GM12878 (cell line): ENCODE results near the gene ADPRM. TPM values are rescaled to one million over a fixed set of nuclear protein-coding genes. Genes with fewer than 3 reads are reported as not detected.
A peak's percentile ranks its signal among the peaks of the same experiment; 100 is the strongest.

ENCODE experiments used
- ATAC-seq: fragments of 200-7000 bp; cut with Tn5 transposase; 3 replicates; pipeline ENCODE4 v1.9.1; 2020; ENCODE audit warnings: mild to moderate bottlenecking, moderate library complexity
- BruUV-seq: library from RNA; stranded (reverse); fragments of 400-500 nt; replicated peaks from 2 replicates; lab custom pipeline; 2021; lab: Mats Ljungman, UMichigan
- CTCF ChIA-PET: fragments of 300-600 bp; sonication (Branson Sonifier 250); formaldehyde crosslinking; extraction: SDS; loops from one replicate; lab custom pipeline; 2021; ENCODE audit warnings: inconsistent platforms; lab: Yijun Ruan, JAX
- POLR2A ChIA-PET: fragments of 350-600 bp; formaldehyde crosslinking; extraction: SDS; loops from one replicate; lab custom pipeline; 2021; ENCODE audit warnings: inconsistent platforms; lab: Charles Lee
- RAD21 ChIA-PET: fragments of 300-600 bp; sonication (Branson Sonifier 250); formaldehyde crosslinking; loops from one replicate; lab custom pipeline; 2023; ENCODE audit warnings: antibody characterized with exemption; ENCODE audit not compliant: unreplicated experiment; lab: Charles Lee
- SMC1A ChIA-PET: fragments of 300-600 bp; sonication (Branson Sonifier 250); formaldehyde crosslinking; loops from one replicate; lab custom pipeline; 2023; ENCODE audit not compliant: unreplicated experiment, uncharacterized antibody; lab: Charles Lee
- DNase-seq: peaks from one replicate; pipeline ENCODE4 v3.0.0-alpha.2; 2011; ENCODE audit warnings: low read depth, low spot score
- FAIRE-seq: peaks from 3 replicates; lab custom pipeline; 2011; peaks lifted over from hg19 to GRCh38; lab: Jason Lieb, UNC
- H2AFZ ChIP-seq: 2 replicates; pipeline ENCODE4 v1.6.0; 2011; ENCODE audit warnings: low read depth, low read length, control low read depth; ENCODE audit not compliant: control insufficient read depth
- H3K27ac ChIP-seq: 2 replicates; pipeline ENCODE4 v1.5.1; 2011; ENCODE audit warnings: control low read depth; ENCODE audit not compliant: control insufficient read depth, insufficient read depth
- H3K27me3 ChIP-seq, 2 experiments: replicated peaks in 1 of 2; 2 replicates each; pipeline versions ENCODE4 v1.6.0 to v1.6.1; 2011; ENCODE audit warnings: low read length in 1 of 2; ENCODE audit not compliant: control insufficient read depth in 2 of 2, insufficient read depth in 2 of 2
- H3K36me3 ChIP-seq, 2 experiments: 2 replicates each; pipeline ENCODE4 v1.5.1; 2011; ENCODE audit warnings: low read length in 1 of 2; ENCODE audit not compliant: control insufficient read depth in 2 of 2, insufficient read depth in 2 of 2
- H3K4me1 ChIP-seq: 2 replicates; pipeline ENCODE4 v1.6.1; 2011; ENCODE audit warnings: mild to moderate bottlenecking, low read length, moderate library complexity, mixed read lengths; ENCODE audit not compliant: control insufficient read depth, insufficient read depth
- H3K4me2 ChIP-seq: 2 replicates; pipeline ENCODE4 v1.6.0; 2011; ENCODE audit warnings: control low read depth; ENCODE audit not compliant: control insufficient read depth, insufficient read depth
- H3K4me3 ChIP-seq: fragments of 200-600 bp; sonication (generic); 2 replicates; pipeline ENCODE4 v1.5.1; 2016
- H3K79me2 ChIP-seq: 2 replicates; pipeline ENCODE4 v1.6.0; 2011; ENCODE audit warnings: low read length; ENCODE audit not compliant: control insufficient read depth, insufficient read depth
- H3K9ac ChIP-seq: 2 replicates; pipeline ENCODE4 v1.8.0; 2011; ENCODE audit warnings: low read length, control low read depth, mixed read lengths; ENCODE audit not compliant: control insufficient read depth, insufficient read depth
- H3K9me3 ChIP-seq: replicated peaks from 3 replicates; pipeline ENCODE4 v1.5.1; 2011; ENCODE audit warnings: mild to moderate bottlenecking, low read length; ENCODE audit not compliant: control insufficient read depth, insufficient read depth
- H4K20me1 ChIP-seq: 2 replicates; pipeline ENCODE4 v1.6.0; 2011; ENCODE audit not compliant: control insufficient read depth, insufficient read depth
- CHD4 ChIP-seq: fragments of 200-600 bp; sonication (generic); IDR thresholded peaks from 2 replicates; pipeline ENCODE4 v1.6.1; 2016; ENCODE audit warnings: mild to moderate bottlenecking
- GABPA ChIP-seq: IDR thresholded peaks from 2 replicates; pipeline ENCODE4 v1.6.1; 2014; ENCODE audit warnings: antibody characterized with exemption, low read depth, mild to moderate bottlenecking, inconsistent platforms
- POLR2AphosphoS5 ChIP-seq: IDR thresholded peaks from 2 replicates; pipeline ENCODE4 v1.6.1; 2011; ENCODE audit warnings: mild to moderate bottlenecking, low read length, inconsistent platforms
- RAD21 ChIP-seq: IDR thresholded peaks from 2 replicates; pipeline ENCODE4 v1.6.1; 2011; ENCODE audit warnings: mild to moderate bottlenecking, low read depth, low read length, moderate library complexity; ENCODE audit not compliant: insufficient read depth
- WGBS: methylation state at CpG from one replicate; pipeline ENCODE4 v1.1.6; 2016; ENCODE audit warnings: low lambda C conversion rate; ENCODE audit not compliant: insufficient replicate concordance, insufficient coverage; ENCODE audit errors: missing lambda C conversion rate; 5-methylcytosine and 5-hydroxymethylcytosine counted together
- in situ Hi-C: fragments of 300-500 bp; cut with MboI; formaldehyde crosslinking; loops from 9 replicates; pipeline ENCODE4 v1.14.3; 2018; ENCODE audit warnings: mixed read lengths
- intact Hi-C: fragments of 100-400 bp; cut with micrococcal nuclease; formaldehyde crosslinking; loops from one replicate; pipeline ENCODE4 v1.14.2; 2022; ENCODE audit not compliant: unreplicated experiment
- polyA plus RNA-seq, 11 experiments: library from polyadenylated mRNA; depleted of rRNA in 4 of 11; unstranded in 6 of 11; stranded (reverse) in 5 of 11; fragments of >200 nt; fragmentation: Nextera tagmentation in 4 of 11; fragmentation: Illumina TruSeq in 1 of 11; extraction: Ambion mirVana in 4 of 11; extraction: Trizol in 1 of 11; gene quantifications; 1 replicate in 1 of 11; 2 replicates in 10 of 11; pipeline versions ENCODE4 v1.2.1 to v1.2.3, GENCODE V29; 2011 to 2016; ENCODE audit warnings: inconsistent platforms in 2 of 11, missing spikeins in 2 of 11, low read depth in 1 of 11
- total RNA-seq, 4 experiments: library from RNA; depleted of rRNA in 3 of 4; stranded (reverse); fragments of >200 nt in 3 of 4; fragmentation: Illumina TruSeq in 1 of 4; extraction: Trizol in 1 of 4; gene quantifications; 2 replicates each; pipeline versions ENCODE4 v1.2.1 to v1.2.3, GENCODE V29; 2013 to 2021
- TF ChIP-seq, protein P1 (sequence below), 3 experiments: IDR thresholded peaks in 2 of 3; conservative IDR thresholded peaks in 1 of 3; 2 replicates each; pipeline ENCODE4 v1.5.1; 2011; ENCODE audit warnings: low read depth in 3 of 3, low read length in 3 of 3, mild to moderate bottlenecking in 3 of 3, control low read depth in 2 of 3, moderate library complexity in 2 of 3, inconsistent platforms in 1 of 3, mixed read lengths in 1 of 3; ENCODE audit not compliant: control insufficient read depth in 2 of 3, insufficient read depth in 1 of 3; ENCODE audit errors: extremely low read depth in 1 of 3

The ADPRM gene
- total and polyA plus RNA-seq, 10 of the 15 experiments (the other 5 are each of a cell fraction or from before 2014, with no cell fraction given), result 7.1 to 18.4 (median 8.8) TPM

DNA sequence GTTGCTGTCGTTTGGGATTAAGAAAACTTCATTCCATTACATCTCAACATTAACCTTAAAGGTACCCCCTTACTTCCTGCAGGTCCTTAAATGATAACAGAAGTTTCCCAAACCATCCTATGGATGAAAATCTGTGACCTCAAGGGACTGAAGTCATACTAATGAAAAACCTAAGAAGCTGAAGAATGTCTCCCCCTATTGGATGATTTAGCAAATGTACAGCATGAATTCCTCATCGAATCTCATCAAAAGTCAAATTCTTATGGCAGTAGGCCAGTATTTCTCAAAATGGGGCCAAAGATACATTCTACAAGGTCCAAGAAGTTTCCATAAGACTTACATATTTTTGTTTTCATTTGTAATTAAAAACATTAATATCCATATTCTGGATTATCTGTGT lies 13.5 kb upstream of the ADPRM start:
- ChIA-PET SMC1A (interaction anchor here (1.0 to 2.1 kb wide), 5 partner anchors 11 to 52 kb away, joined by 3 to 6 read pairs (median 4); no protein-coding TSS in a partner anchor), POLR2A (no interaction called here), RAD21 (no interaction called here), CTCF (interaction anchor here (1.0 to 3.6 kb wide), 12 partner anchors 9 to 67 kb away, joined by 3 to 40 read pairs (median 8); no protein-coding TSS in a partner anchor)
- H3K36me3 ChIP-seq, result peaks cover 3 to 23% of the 10 kb centered on the region in 2 experiments
- no TSS peak for BruUV-seq
- TF ChIP-seq CHD4, result no peak
- TF ChIP-seq GABPA, result no peak
- peak; percentile 34; the same call in 1 of the 2 replicates for TF ChIP-seq RAD21
- TF ChIP-seq, protein P1, sequence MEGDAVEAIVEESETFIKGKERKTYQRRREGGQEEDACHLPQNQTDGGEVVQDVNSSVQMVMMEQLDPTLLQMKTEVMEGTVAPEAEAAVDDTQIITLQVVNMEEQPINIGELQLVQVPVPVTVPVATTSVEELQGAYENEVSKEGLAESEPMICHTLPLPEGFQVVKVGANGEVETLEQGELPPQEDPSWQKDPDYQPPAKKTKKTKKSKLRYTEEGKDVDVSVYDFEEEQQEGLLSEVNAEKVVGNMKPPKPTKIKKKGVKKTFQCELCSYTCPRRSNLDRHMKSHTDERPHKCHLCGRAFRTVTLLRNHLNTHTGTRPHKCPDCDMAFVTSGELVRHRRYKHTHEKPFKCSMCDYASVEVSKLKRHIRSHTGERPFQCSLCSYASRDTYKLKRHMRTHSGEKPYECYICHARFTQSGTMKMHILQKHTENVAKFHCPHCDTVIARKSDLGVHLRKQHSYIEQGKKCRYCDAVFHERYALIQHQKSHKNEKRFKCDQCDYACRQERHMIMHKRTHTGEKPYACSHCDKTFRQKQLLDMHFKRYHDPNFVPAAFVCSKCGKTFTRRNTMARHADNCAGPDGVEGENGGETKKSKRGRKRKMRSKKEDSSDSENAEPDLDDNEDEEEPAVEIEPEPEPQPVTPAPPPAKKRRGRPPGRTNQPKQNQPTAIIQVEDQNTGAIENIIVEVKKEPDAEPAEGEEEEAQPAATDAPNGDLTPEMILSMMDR (IDR thresholded peaks at IDR 0.05 in 2 of 3, conservative IDR thresholded peaks at IDR 0.05 in 1 of 3; ENCODE audit: control insufficient read depth in 2 of 3, extremely low read depth in 1 of 3, insufficient read depth in 1 of 3, low read depth in 3 of 3, low read length in 3 of 3), result peak; percentile 30 to 61 (median 32); a peak in 5 of 6 replicates
- TF ChIP-seq POLR2AphosphoS5, result no peak
- 71% methylated on average over 2 of the region's 2 CpGs for WGBS
- intact Hi-C loops (loop anchor here (1.0 kb wide), 1 partner anchor 53 kb away; no protein-coding TSS in a partner anchor), in situ Hi-C loops (no loop called here)
- no peaks in the 10 kb centered on the region for H4K20me1 ChIP-seq
- no peaks in the 10 kb centered on the region for H3K27me3 ChIP-seq
- DNase-seq, result no peak
- H3K79me2 ChIP-seq, result peaks cover 2% of the 10 kb centered on the region
- H2AFZ ChIP-seq, result no peak overlapping the region
- no peak for ATAC-seq
- no peaks in the 10 kb centered on the region for H3K9me3 ChIP-seq
- no peaks in the 10 kb centered on the region for H3K4me1 ChIP-seq
- H3K4me2 ChIP-seq, result no peak overlapping the region
- H3K4me3 ChIP-seq, result no peak overlapping the region
- H3K27ac ChIP-seq, result no peak overlapping the region
- no peak overlapping the region for H3K9ac ChIP-seq
- no peak for FAIRE-seq
